OCI-LY3 (cell line): ENCODE results near the gene EFNA1.

Experiments
- CTCF ChIP-seq: fragments of 200-600, 300-600 bp; sonication (generic); IDR thresholded peaks from 2 replicates; pipeline ENCODE4 v1.5.1; 2014; ENCODE audit warnings: antibody characterized with exemption, low read length, low read depth
- EZH2phosphoT487 ChIP-seq: fragments of 200-600 bp; shearing (Covaris generic); IDR thresholded peaks from 2 replicates; pipeline ENCODE4 v1.6.1; 2018; ENCODE audit warnings: antibody characterized with exemption, mixed run types, low read depth

- no peak for TF ChIP-seq CTCF
- no peak for TF ChIP-seq EZH2phosphoT487
Measured at GRCh38 chr1:155178441-155179111, 50.9 kb downstream of the EFNA1 start.
